Activated CD4-positive, alpha-beta T cell treated with anti-CD3 and anti-CD28 coated beads for 24 hours (primary cell): ENCODE data around the gene ETV1.
A peak's percentile ranks its signal among the peaks of the same experiment; 100 is the strongest.

Source experiments
- DNase-seq, 2 donors: peaks; one replicate each; pipeline ENCODE4 v3.0.0-alpha.2; 2020; ENCODE audit warnings: low read depth in 2 of 2

The ETV1 gene

DNA sequence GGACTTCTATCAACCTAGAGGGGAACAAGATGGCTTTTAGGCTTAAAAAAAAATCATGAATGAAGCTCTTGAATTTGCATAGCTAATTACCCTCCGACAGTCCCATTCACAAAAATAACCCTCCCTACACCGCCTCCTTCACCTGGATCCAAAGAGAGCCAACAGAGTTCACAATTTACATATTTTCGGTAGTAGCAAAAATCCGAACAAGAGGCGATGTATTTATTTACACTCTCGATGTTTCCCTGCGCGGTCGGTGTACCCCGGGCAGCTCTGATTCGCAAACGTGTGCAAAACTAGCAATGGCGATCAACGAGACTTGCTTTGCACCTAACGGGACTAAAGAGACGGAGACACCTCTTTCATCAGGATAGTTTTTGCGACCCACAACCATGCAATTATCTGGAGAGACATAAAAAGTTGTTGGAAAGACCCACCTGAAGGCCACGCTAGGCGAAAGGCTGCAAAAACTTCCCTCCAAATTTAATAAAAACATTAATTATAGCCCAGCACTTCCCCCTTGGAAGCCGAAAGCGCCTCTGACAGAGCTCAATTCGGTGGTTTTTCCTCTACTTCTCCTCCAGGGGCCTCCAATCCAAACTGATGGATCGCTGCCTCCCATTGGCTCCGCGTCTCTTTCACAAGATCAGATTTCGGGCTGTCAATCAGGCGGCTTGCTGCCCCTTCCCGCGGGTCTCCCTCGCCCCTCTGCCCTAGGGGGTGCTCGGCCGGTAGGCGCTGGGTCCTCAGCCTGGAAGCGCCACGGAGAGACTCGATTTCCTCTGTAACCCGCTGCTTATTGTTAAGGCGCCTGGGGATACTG is at the start of gene ETV1:
ETV1 (minus strand) TSS at position 541 of the 823 bp plus-strand sequence. CDS start 614 bp downstream, outside the sequence.
- no peak for DNase-seq

DNA sequence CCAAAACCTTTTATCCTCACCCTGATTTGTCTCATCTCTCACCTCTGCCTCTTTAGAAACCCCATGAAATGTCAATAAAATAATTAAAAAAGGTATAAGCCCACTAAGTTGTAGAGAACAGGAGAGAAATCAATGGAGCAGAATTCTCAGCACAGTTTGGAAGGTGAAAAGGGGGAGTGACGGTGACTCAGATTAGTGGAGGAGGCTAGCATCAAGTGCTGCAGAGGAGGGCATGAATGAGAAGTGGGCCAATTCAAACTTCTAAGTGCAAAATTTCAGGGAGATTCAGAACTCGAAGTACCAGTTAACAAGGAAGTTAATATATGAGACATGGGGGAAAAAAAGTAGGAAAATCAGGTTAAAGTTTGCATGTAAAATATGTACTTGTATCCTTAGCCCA is 34.9 kb upstream of the ETV1 start:
- DNase-seq: no peak

- no peak for DNase-seq
Observed at GRCh38 chr7:14023838-14024237, 34.4 kb upstream of the ETV1 start.

- DNase-seq: no peak
Observed at GRCh38 chr7:14023342-14023741, 33.9 kb upstream of the ETV1 start.

GRCh38 chr7:14021069-14021468 is 31.6 kb upstream of the ETV1 start:
- DNase-seq: no peak

DNA sequence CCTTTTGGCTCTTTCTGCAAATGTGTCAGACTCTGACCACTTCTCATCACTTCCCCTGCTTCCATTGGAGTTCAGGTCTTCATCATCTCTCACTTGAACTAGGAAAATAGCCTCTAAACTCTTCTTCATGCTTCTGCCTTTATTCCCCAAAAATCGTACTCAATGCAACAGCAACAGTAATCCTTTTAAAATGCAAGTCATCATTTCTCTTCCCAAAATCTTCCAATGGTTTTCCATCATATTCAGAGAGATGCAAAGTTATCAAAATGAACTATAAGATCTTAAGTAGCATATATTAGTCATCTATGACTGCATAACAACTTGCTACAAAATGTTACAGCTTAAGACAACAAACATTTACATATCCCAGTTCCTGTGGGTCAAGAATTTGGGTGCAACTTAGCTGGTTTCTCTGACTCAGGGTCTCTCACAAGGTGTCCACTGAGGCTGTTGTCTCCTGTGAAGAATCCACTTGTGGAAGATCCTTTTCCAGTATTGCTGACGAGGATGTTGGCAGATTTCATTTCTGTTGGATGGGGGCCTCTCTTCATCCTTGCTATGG is 31.0 kb upstream of the ETV1 start:
- DNase-seq: no peak

GRCh38 chr7:14018751-14019150 is 29.3 kb upstream of the ETV1 start:
- no peak for DNase-seq

GRCh38 chr7:14016950-14017349 is 27.5 kb upstream of the ETV1 start:
- DNase-seq: no peak

DNA sequence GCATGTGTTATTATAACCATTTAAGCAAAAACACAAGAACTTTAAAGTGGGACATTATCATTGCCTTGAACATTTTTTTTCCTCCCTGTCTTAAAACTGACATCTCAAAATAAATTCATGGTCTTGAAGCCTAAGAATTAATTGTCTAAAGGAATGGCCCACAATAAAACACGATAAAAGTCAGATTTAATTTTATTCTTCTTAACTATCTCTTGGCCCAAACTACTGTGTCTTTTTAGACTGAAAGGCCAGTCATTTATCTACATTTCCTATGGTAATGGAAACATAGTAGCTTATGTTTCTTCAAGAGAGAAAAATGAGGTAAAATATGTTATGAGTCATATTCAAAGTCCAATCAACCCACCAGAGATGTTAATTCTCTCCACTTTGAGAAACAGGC is 24.4 kb upstream of the ETV1 start:
- no peak for DNase-seq

DNA sequence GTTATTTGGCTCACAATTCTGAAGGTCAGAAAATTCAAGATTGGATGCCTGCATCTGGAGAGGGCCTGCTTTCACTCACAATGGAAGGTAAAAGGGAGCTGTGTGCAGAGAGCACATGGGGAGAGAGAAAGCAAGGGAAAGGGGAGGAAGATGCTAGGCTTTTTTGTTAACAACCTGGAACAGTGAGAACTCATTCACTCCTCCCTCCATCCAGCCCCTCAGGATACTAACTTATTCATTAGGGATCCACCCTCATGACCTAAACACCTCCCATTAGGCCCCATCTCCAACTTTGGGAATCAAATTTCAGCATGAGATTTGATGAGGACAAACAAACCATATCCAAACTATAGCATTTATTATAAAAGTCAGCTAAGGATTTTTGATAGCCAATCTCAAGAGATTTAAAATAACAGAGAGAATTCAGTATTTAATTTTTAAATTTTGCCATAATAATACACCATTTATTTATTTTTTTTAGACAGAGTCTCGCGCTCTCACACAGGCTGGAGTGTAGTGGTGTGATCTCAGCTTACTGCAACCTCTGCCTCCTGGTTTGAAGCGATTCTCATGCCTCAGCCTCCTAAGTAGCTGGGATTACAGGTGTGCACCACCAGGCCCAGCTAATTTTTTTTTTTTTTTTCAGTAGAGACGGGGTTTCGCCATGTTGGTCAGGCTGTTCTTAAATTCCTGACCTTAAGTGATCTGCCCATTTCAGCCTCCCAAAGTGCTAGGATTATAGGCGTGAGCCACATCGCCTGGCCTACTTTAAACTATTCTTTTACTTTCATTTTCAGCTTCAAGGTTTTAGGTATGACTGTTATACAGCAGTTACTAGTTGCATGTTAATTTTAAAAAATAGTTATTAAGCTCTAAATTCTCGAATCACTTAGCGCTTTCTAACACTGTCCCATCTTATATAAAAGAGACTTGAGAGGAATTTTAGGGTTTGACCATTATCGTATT is 20.3 kb upstream of the ETV1 start:
- no peak for DNase-seq

GRCh38 chr7:14001139-14001538 is 11.7 kb upstream of the ETV1 start:
- no peak for DNase-seq

GRCh38 chr7:14000247-14000646 is 10.8 kb upstream of the ETV1 start:
- DNase-seq: no peak

- DNase-seq: no peak
Observed at GRCh38 chr7:13998866-13999265, 9.4 kb upstream of the ETV1 start.

DNA sequence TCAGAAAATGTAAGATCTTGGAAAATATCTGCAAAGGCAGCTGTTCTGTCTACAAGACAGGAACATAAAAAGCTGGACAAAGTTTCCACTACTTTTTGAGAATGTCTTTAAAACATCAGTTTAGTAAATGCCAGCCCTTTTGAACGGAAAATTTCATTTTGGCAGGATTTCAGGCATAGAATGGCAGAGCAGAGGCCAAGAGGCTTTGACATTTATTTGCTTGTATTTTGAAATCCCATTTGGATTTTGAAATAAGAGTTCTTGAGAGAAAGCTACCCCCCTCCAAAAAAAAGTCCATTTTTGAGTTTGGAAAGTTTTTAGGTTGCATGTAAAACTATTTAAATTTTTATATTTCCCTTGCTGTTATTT is 3.1 kb upstream of the ETV1 start:
- DNase-seq: no peak

GRCh38 chr7:13991791-13992595 is 2.5 kb upstream of the ETV1 start:
- DNase-seq: no peak

- DNase-seq: peak; percentile 29 to 35
Observed at GRCh38 chr7:13990984-13991790, 1.7 kb upstream of the ETV1 start.

DNA sequence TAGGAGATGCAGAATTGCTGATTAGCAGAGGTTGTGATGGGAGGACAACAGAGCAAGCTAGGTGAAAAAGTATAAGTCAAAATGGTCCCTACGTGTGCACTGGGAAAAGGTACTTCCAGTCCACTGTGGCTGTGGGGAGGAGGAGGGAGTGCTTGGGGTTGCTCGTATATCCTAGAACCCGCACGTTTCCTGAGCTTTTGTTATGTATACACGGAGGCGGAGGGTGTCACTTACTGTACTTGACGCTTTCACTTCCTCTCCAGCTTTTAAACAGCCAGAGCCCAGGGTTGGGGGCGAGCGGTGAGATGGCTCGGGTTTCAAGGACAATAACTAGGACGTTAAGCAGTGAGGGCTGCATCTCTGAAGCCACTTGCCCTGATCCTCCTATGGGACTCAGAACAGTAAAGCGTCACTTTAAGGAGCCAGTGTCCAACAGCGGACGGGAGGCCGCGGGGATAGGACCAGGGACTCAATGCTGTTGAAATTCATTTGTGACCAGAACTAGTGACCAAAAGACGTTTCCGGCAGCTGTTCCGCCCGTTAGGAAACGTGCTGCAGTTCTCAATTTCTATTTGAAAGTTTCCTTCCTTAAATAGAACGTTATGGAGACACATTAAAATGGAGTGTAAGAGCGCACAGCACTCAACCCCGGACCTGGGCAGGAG is 985 bp upstream of the ETV1 start:
- DNase-seq: no peak

- no peak for DNase-seq
Observed at GRCh38 chr7:13989949-13990305, 461 bp upstream of the ETV1 start.

- DNase-seq: no peak
Observed at GRCh38 chr7:13988731-13989125, 738 bp downstream of the ETV1 start.

- no peak for DNase-seq
Observed at GRCh38 chr7:13988065-13988464, 1.4 kb downstream of the ETV1 start.
